GM21526 (cell line): Measurements from ENCODE around the gene OR52E8.
A peak's percentile ranks its signal among the peaks of the same experiment; 100 is the strongest.

Source experiments
- ATAC-seq: cut with Tn5 transposase; IDR thresholded peaks from one replicate; pipeline ENCODE4 v1.9.1; 2021; ENCODE audit warnings: moderate library complexity; ENCODE audit not compliant: unreplicated experiment, low FRiP score

The OR52E8 gene

GRCh38 chr11:5857590-5857989 is at the start of gene OR52E8:
TSS of gene OR52E8 (minus strand) at chr11:5857690. CDS start at chr11:5857690, 0 bp downstream.
- no peak for ATAC-seq

GRCh38 chr11:5899534-5899933 is 42.0 kb upstream of the OR52E8 start:
- no peak for ATAC-seq

GRCh38 chr11:5892908-5893307 is 35.4 kb upstream of the OR52E8 start, which contains the start of gene OR52E5:
TSS of gene OR52E5 (plus strand) at chr11:5893208. CDS start at chr11:5900777, 7,569 bp downstream.
- no peak for ATAC-seq

GRCh38 chr11:5891216-5891800 is 33.8 kb upstream of the OR52E8 start:
- no peak for ATAC-seq

GRCh38 chr11:5887661-5888060 is 30.2 kb upstream of the OR52E8 start:
- no peak for ATAC-seq

GRCh38 chr11:5887172-5887571 is 29.7 kb upstream of the OR52E8 start:
- ATAC-seq, result no peak

GRCh38 chr11:5881756-5882155 is 24.3 kb upstream of the OR52E8 start:
- no peak for ATAC-seq

GRCh38 chr11:5880329-5880728 is 22.8 kb upstream of the OR52E8 start, which contains the start of gene OR52E4:
TSS of gene OR52E4 (plus strand) at chr11:5880629. CDS start at chr11:5884293, 3,664 bp downstream.
- no peak for ATAC-seq

- ATAC-seq, result no peak
Observed at GRCh38 chr11:5878564-5878963, 21.1 kb upstream of the OR52E8 start.

- ATAC-seq, result no peak
Observed at GRCh38 chr11:5865826-5866225, 8.3 kb upstream of the OR52E8 start.

GRCh38 chr11:5851002-5851401 is 6.5 kb downstream of the OR52E8 start:
- no peak for ATAC-seq

- ATAC-seq, result no peak
Observed at GRCh38 chr11:5847711-5848110, 9.8 kb downstream of the OR52E8 start.

GRCh38 chr11:5846701-5847100 is 10.8 kb downstream of the OR52E8 start:
- ATAC-seq, result no peak

- no peak for ATAC-seq
Observed at GRCh38 chr11:5841797-5842196, 15.7 kb downstream of the OR52E8 start, which contains the start of gene OR52E6. TSS of gene OR52E6 (minus strand) at chr11:5841897. CDS start at chr11:5841897, 0 bp downstream.

- no peak for ATAC-seq
Observed at GRCh38 chr11:5837695-5838094, 19.8 kb downstream of the OR52E8 start.

GRCh38 chr11:5833446-5833845 is 24.0 kb downstream of the OR52E8 start:
- ATAC-seq, result no peak

- no peak for ATAC-seq
Observed at GRCh38 chr11:5831196-5831829, 26.2 kb downstream of the OR52E8 start.

- ATAC-seq, result peak; percentile 64
Observed at GRCh38 chr11:5818245-5818886, 39.1 kb downstream of the OR52E8 start.

- ATAC-seq, result no peak
Observed at GRCh38 chr11:5815534-5815933, 42.0 kb downstream of the OR52E8 start.

- ATAC-seq, result no peak
Observed at GRCh38 chr11:5809905-5810795, 47.3 kb downstream of the OR52E8 start.

- ATAC-seq, result peak; percentile 24
Observed at GRCh38 chr11:5809122-5809519, 48.4 kb downstream of the OR52E8 start.
